IMR-90 (cell line): ENCODE results near the gene MAGI1. TPM values are rescaled to one million over a fixed set of nuclear protein-coding genes. Genes with fewer than 3 reads are reported as not detected.

Experiments used
- ATAC-seq: fragments of 200-7000 bp; cut with Tn5 transposase; 2 replicates; pipeline ENCODE4 v1.9.1; 2020; ENCODE audit warnings: low read depth, mild to moderate bottlenecking, moderate library complexity
- BruUV-seq: library from RNA; stranded (reverse); fragments of 400-500 nt; replicated peaks from 2 replicates; lab custom pipeline; 2021; lab: Mats Ljungman, UMichigan
- CTCF ChIA-PET: fragments of 300-600 bp; formaldehyde crosslinking; extraction: SDS; loops from one replicate; lab custom pipeline; 2021; ENCODE audit warnings: antibody characterized with exemption; lab: Yijun Ruan, JAX
- POLR2A ChIA-PET: fragments of 300-600 bp; sonication (Branson Sonifier 250); formaldehyde crosslinking; loops from one replicate; lab custom pipeline; 2022; ENCODE audit warnings: antibody characterized with exemption; ENCODE audit not compliant: unreplicated experiment; lab: Charles Lee
- DNase-seq: peaks from one replicate; pipeline ENCODE4 v3.0.0; 2013
- H2AFZ ChIP-seq: replicated peaks from 2 replicates; pipeline ENCODE3; 2013; ENCODE audit warnings: low read length, mild to moderate bottlenecking; ENCODE audit not compliant: poor library complexity
- H2AK5ac ChIP-seq: 2 replicates; pipeline ENCODE4 v1.6.1; 2013; ENCODE audit warnings: low read depth, low read length, inconsistent platforms
- H2AK9ac ChIP-seq: replicated peaks from 2 replicates; pipeline ENCODE3; 2013; ENCODE audit warnings: mild to moderate bottlenecking, low read depth, low read length, moderate library complexity; ENCODE audit not compliant: poor library complexity
- H2BK120ac ChIP-seq: 2 replicates; pipeline ENCODE4 v1.6.1; 2013; ENCODE audit warnings: low read depth, low read length, inconsistent platforms
- H2BK15ac ChIP-seq: 3 replicates; pipeline ENCODE4 v1.6.1; 2013; ENCODE audit warnings: low read depth, low read length, inconsistent platforms
- H2BK20ac ChIP-seq: 2 replicates; pipeline ENCODE4 v1.6.1; 2013; ENCODE audit warnings: low read depth, mild to moderate bottlenecking, inconsistent platforms, low read length, moderate library complexity
- H2BK5ac ChIP-seq: 2 replicates; pipeline ENCODE4 v1.6.1; 2013; ENCODE audit warnings: mild to moderate bottlenecking, low read depth, low read length, inconsistent platforms; ENCODE audit not compliant: poor library complexity, severe bottlenecking
- H3K14ac ChIP-seq: replicated peaks from 2 replicates; pipeline ENCODE4 v1.6.1; 2013; ENCODE audit warnings: low read depth, low read length, inconsistent platforms
- H3K18ac ChIP-seq: 2 replicates; pipeline ENCODE4 v1.6.1; 2013; ENCODE audit warnings: low read depth, low read length, control low read depth
- H3K23ac ChIP-seq: 2 replicates; pipeline ENCODE4 v1.6.1; 2013; ENCODE audit warnings: low read depth, low read length, inconsistent platforms
- H3K27ac ChIP-seq: 2 replicates; pipeline ENCODE4 v1.5.1; 2013; ENCODE audit warnings: mild to moderate bottlenecking, control low read depth, low read length; ENCODE audit not compliant: insufficient read depth
- H3K27me3 ChIP-seq: 2 replicates; pipeline ENCODE4 v1.6.1; 2013; ENCODE audit warnings: low read length; ENCODE audit not compliant: control insufficient read depth, insufficient read depth
- H3K36me3 ChIP-seq: 2 replicates; pipeline ENCODE4 v1.6.1; 2013; ENCODE audit warnings: low read length, mixed read lengths; ENCODE audit not compliant: control insufficient read depth, insufficient read depth
- H3K4ac ChIP-seq: 2 replicates; pipeline ENCODE4 v1.6.1; 2013; ENCODE audit warnings: low read depth, low read length, inconsistent platforms
- H3K4me1 ChIP-seq: 2 replicates; pipeline ENCODE4 v1.6.1; 2013; ENCODE audit warnings: low read length, mixed read lengths; ENCODE audit not compliant: control insufficient read depth, insufficient read depth
- H3K4me2 ChIP-seq: 2 replicates; pipeline ENCODE4 v1.6.1; 2013; ENCODE audit warnings: low read depth, mild to moderate bottlenecking, control low read depth, low read length, moderate library complexity
- H3K4me3 ChIP-seq: 2 replicates; pipeline ENCODE4 v1.5.1; 2013; ENCODE audit warnings: low read depth, mild to moderate bottlenecking, control low read depth, low read length, moderate library complexity; ENCODE audit not compliant: insufficient read depth
- H3K56ac ChIP-seq: 2 replicates; pipeline ENCODE4 v1.6.1; 2013; ENCODE audit warnings: low read length, inconsistent platforms; ENCODE audit not compliant: insufficient read depth; ENCODE audit errors: extremely low read depth
- H3K79me1 ChIP-seq, 2 experiments: 2 replicates each; pipeline ENCODE4 v1.6.1; 2013; ENCODE audit warnings: low read length in 2 of 2, inconsistent platforms in 1 of 2, low read depth in 1 of 2
- H3K9ac ChIP-seq: 2 replicates; pipeline ENCODE4 v1.6.1; 2013; ENCODE audit warnings: low read depth, low read length, control low read depth
- H3K9me1 ChIP-seq: 2 replicates; pipeline ENCODE4 v1.6.1; 2013; ENCODE audit warnings: low read length, inconsistent platforms; ENCODE audit not compliant: insufficient read depth
- H3K9me3 ChIP-seq: 2 replicates; pipeline ENCODE4 v1.6.1; 2013; ENCODE audit warnings: low read length; ENCODE audit not compliant: control insufficient read depth, insufficient read depth
- H4K20me1 ChIP-seq: 2 replicates; pipeline ENCODE4 v1.6.1; 2013; ENCODE audit warnings: low read length, inconsistent platforms; ENCODE audit not compliant: insufficient read depth
- H4K5ac ChIP-seq: 2 replicates; pipeline ENCODE4 v1.6.1; 2013; ENCODE audit warnings: mild to moderate bottlenecking, low read depth, low read length, control low read depth
- H4K8ac ChIP-seq, 2 experiments: 2 replicates each; pipeline ENCODE4 v1.6.1; 2013; ENCODE audit warnings: low read depth in 2 of 2, low read length in 2 of 2, control low read depth in 1 of 2, inconsistent platforms in 1 of 2
- H4K91ac ChIP-seq: 2 replicates; pipeline ENCODE4 v1.6.1; 2013; ENCODE audit warnings: low read depth, low read length, inconsistent platforms; ENCODE audit not compliant: insufficient read depth
- BHLHE40 ChIP-seq: fragments of 150-350 bp; IDR thresholded peaks from 2 replicates; pipeline ENCODE4 v1.6.1; 2016; ENCODE audit warnings: mild to moderate bottlenecking, low read depth, low read length
- CEBPB ChIP-seq: IDR thresholded peaks from 2 replicates; pipeline ENCODE4 v1.6.1; 2012; ENCODE audit warnings: low read depth, low read length, improper control_type of control experiment
- CHD1 ChIP-seq: IDR thresholded peaks from 2 replicates; pipeline ENCODE4 v1.6.1; 2012; ENCODE audit warnings: low read depth, low read length, improper control_type of control experiment
- FOS ChIP-seq: fragments of 150-350 bp; IDR thresholded peaks from 2 replicates; pipeline ENCODE4 v1.6.1; 2016; ENCODE audit warnings: low read depth, low read length
- MAFK ChIP-seq: IDR thresholded peaks from 2 replicates; pipeline ENCODE4 v1.6.1; 2012; ENCODE audit warnings: low read depth, low read length, improper control_type of control experiment
- MAZ ChIP-seq: IDR thresholded peaks from 2 replicates; pipeline ENCODE4 v1.6.1; 2012; ENCODE audit warnings: low read depth, mild to moderate bottlenecking, low read length, improper control_type of control experiment, moderate library complexity, borderline replicate concordance
- MXI1 ChIP-seq: IDR thresholded peaks from 2 replicates; pipeline ENCODE4 v1.6.1; 2012; ENCODE audit warnings: low read depth, mild to moderate bottlenecking, low read length, moderate library complexity, borderline replicate concordance
- NFE2L2 ChIP-seq: fragments of 150-350 bp; IDR thresholded peaks from 2 replicates; pipeline ENCODE4 v1.6.1; 2016; ENCODE audit warnings: low read depth, mild to moderate bottlenecking, low read length
- POLR2A ChIP-seq: IDR thresholded peaks from 2 replicates; pipeline ENCODE4 v1.6.1; 2012; ENCODE audit warnings: mild to moderate bottlenecking, low read depth, low read length
- RAD21 ChIP-seq: IDR thresholded peaks from 2 replicates; pipeline ENCODE4 v1.6.1; 2012; ENCODE audit warnings: low read length, improper control_type of control experiment
- RCOR1 ChIP-seq: IDR thresholded peaks from 2 replicates; pipeline ENCODE4 v1.6.1; 2012; ENCODE audit warnings: mild to moderate bottlenecking, low read length, improper control_type of control experiment; ENCODE audit not compliant: insufficient replicate concordance
- RFX5 ChIP-seq: IDR thresholded peaks from 2 replicates; pipeline ENCODE4 v1.8.0; 2012; ENCODE audit warnings: low read depth, mild to moderate bottlenecking, low read length, moderate library complexity
- SMC3 ChIP-seq: fragments of 150-350 bp; IDR thresholded peaks from 2 replicates; pipeline ENCODE4 v1.6.1; 2016; ENCODE audit warnings: low read depth, mild to moderate bottlenecking, antibody characterized with exemption, low read length, moderate library complexity
- USF2 ChIP-seq: fragments of 150-350 bp; IDR thresholded peaks from 2 replicates; pipeline ENCODE4 v1.6.1; 2017; ENCODE audit warnings: mild to moderate bottlenecking, antibody characterized with exemption, low read length, low read depth
- WGBS, 2 experiments: methylation state at CpG; one replicate each; pipeline versions ENCODE4 v1.1.5 to v1.1.7; 2013; ENCODE audit warnings: missing lambda C conversion rate in 2 of 2; ENCODE audit not compliant: insufficient read length in 1 of 2; ENCODE audit errors: extremely low coverage in 2 of 2; 5-methylcytosine and 5-hydroxymethylcytosine counted together
- dilution Hi-C: fragments of 300-500 bp; cut with HindIII; formaldehyde crosslinking; loops from one replicate; pipeline ENCODE4 v1.14.3; 2018; ENCODE audit warnings: low sequenced_read_pairs; ENCODE audit not compliant: unreplicated experiment
- in situ Hi-C: fragments of 300-500 bp; cut with MboI; formaldehyde crosslinking; loops from 3 replicates; pipeline ENCODE4 v1.14.3; 2019; ENCODE audit warnings: low sequenced_read_pairs, inconsistent platforms, mixed read lengths
- intact Hi-C: fragments of 100-400 bp; cut with micrococcal nuclease; formaldehyde crosslinking; loops from 2 replicates; pipeline ENCODE4 v1.10.0; 2022
- polyA plus RNA-seq, 3 experiments: library from polyadenylated mRNA; depleted of rRNA; stranded (reverse); fragments of >200 nt; gene quantifications; 2 replicates each; pipeline ENCODE4 v1.2.3, GENCODE V29; 2012; ENCODE audit warnings: low replicate concordance in 1 of 3
- total RNA-seq: library from RNA; depleted of rRNA; stranded (reverse); fragments of >200 nt; gene quantifications from 2 replicates; pipeline ENCODE4 v1.2.3, GENCODE V29; 2012
- TF ChIP-seq, protein P1 (sequence below): conservative IDR thresholded peaks from 2 replicates; pipeline ENCODE4 v1.5.1; 2012; ENCODE audit warnings: mild to moderate bottlenecking, low read depth, low read length, improper control_type of control experiment
- TF ChIP-seq, protein P2 (sequence below): fragments of 150-350 bp; IDR thresholded peaks from 2 replicates; pipeline ENCODE4 v1.6.1; 2016; ENCODE audit warnings: low read depth, mild to moderate bottlenecking, low read length, moderate library complexity, borderline replicate concordance

The MAGI1 gene
- total and polyA plus RNA-seq, 2 of the 4 experiments (the other 2 are of a cell fraction), result 14.5 to 24.2 TPM

DNA sequence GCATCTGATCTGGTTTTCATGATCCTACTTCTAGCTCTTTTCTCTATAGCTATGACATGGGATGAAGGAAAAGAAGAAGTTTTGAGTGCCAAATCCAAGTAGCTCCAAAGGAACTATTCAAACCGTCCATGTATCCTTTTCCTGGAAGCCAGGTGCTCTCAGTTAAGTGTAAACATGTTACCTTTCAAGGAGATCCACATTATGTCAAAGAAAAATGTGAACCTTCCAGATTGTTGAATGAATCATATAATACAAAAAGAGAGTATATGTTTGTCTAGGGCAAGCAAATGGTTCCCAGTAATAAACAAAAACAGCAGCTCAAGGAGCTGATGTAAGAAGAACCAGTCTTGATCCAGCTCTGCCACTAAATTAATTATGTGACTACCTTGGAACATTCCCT is 534.9 kb downstream of the MAGI1 start:
- no peak overlapping the region for H2AK5ac ChIP-seq
- H3K4me2 ChIP-seq, result no peak overlapping the region
- no peaks in the 10 kb centered on the region for H4K20me1 ChIP-seq
- no peaks in the 10 kb centered on the region for H3K27me3 ChIP-seq
- ChIA-PET POLR2A (no interaction called here), CTCF (interaction anchor here (0.6 kb wide), 1 partner anchor 8 kb away, joined by 3 read pairs; no protein-coding TSS in a partner anchor)
- H3K4me1 ChIP-seq, result no peaks in the 10 kb centered on the region
- H2AK9ac ChIP-seq, result no peak overlapping the region
- no peak overlapping the region for H2BK20ac ChIP-seq
- no peak overlapping the region for H4K5ac ChIP-seq
- no peak for DNase-seq
- ATAC-seq, result no peak
- no peak overlapping the region for H3K4me3 ChIP-seq
- no peak overlapping the region for H3K9ac ChIP-seq
- peaks cover 9 to 17% of the 10 kb centered on the region in 2 experiments for H3K79me1 ChIP-seq
- intact Hi-C loops (no loop called here), dilution Hi-C loops (no loop called here), in situ Hi-C loops (no loop called here)
- BruUV-seq, result no TSS peak
- no peak overlapping the region for H3K56ac ChIP-seq
- no peak overlapping the region for H2BK5ac ChIP-seq
- TF ChIP-seq MAZ (no peak), FOS (no peak), NFE2L2 (no peak), RCOR1 (no peak), POLR2A (no peak), CEBPB (no peak), RFX5 (no peak), MXI1 (no peak), RAD21 (no peak), BHLHE40 (no peak), CHD1 (no peak), SMC3 (no peak), MAFK (no peak), USF2 (no peak)
- TF ChIP-seq, protein P1, sequence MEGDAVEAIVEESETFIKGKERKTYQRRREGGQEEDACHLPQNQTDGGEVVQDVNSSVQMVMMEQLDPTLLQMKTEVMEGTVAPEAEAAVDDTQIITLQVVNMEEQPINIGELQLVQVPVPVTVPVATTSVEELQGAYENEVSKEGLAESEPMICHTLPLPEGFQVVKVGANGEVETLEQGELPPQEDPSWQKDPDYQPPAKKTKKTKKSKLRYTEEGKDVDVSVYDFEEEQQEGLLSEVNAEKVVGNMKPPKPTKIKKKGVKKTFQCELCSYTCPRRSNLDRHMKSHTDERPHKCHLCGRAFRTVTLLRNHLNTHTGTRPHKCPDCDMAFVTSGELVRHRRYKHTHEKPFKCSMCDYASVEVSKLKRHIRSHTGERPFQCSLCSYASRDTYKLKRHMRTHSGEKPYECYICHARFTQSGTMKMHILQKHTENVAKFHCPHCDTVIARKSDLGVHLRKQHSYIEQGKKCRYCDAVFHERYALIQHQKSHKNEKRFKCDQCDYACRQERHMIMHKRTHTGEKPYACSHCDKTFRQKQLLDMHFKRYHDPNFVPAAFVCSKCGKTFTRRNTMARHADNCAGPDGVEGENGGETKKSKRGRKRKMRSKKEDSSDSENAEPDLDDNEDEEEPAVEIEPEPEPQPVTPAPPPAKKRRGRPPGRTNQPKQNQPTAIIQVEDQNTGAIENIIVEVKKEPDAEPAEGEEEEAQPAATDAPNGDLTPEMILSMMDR, result no peak
- TF ChIP-seq, protein P2, sequence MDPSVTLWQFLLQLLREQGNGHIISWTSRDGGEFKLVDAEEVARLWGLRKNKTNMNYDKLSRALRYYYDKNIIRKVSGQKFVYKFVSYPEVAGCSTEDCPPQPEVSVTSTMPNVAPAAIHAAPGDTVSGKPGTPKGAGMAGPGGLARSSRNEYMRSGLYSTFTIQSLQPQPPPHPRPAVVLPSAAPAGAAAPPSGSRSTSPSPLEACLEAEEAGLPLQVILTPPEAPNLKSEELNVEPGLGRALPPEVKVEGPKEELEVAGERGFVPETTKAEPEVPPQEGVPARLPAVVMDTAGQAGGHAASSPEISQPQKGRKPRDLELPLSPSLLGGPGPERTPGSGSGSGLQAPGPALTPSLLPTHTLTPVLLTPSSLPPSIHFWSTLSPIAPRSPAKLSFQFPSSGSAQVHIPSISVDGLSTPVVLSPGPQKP, result no peak
- H3K9me3 ChIP-seq, result no peaks in the 10 kb centered on the region
- H4K8ac ChIP-seq, result no peak overlapping the region
- H3K9me1 ChIP-seq, result peaks cover 1% of the 10 kb centered on the region; the same call in 1 of the 2 replicates
- no peak overlapping the region for H4K91ac ChIP-seq
- no peak overlapping the region for H2BK120ac ChIP-seq
- no CpG with 5 or more reads among the region's 1 CpG for WGBS, 2 experiments
- no peak overlapping the region for H3K14ac ChIP-seq
- H3K23ac ChIP-seq, result no peak overlapping the region
- no peak overlapping the region for H3K4ac ChIP-seq
- H2AFZ ChIP-seq, result no peak overlapping the region
- no peak overlapping the region for H3K18ac ChIP-seq
- H2BK15ac ChIP-seq, result no peak overlapping the region
- no peaks in the 10 kb centered on the region for H3K36me3 ChIP-seq
- no peak overlapping the region for H3K27ac ChIP-seq
